Measurements from ENCODE around the gene DKK2.

GRCh38 chr4:106996490-106996889, 39.6 kb downstream of the DKK2 start:
- TF ChIP-seq CTCF (IDR thresholded peaks at IDR 0.05): no peak
- no peak for TF ChIP-seq ZSCAN20 (CRISPR knock-in tag; IDR thresholded peaks at IDR 0.05)
- TF ChIP-seq RFX5 (IDR thresholded peaks at IDR 0.05): no peak
- no peak for TF ChIP-seq RAD21 (conservative IDR thresholded peaks at IDR 0.05 in 1 of 2, IDR thresholded peaks at IDR 0.05 in 1 of 2)
- TF ChIP-seq RCOR1 (IDR thresholded peaks at IDR 0.05; ENCODE audit: low read depth, low read length): no peak
- TF ChIP-seq JUNB (IDR thresholded peaks at IDR 0.05): no peak
- TF ChIP-seq MYC (IDR thresholded peaks at IDR 0.05; ENCODE audit: borderline replicate concordance, low read length): no peak
- TF ChIP-seq CEBPB (IDR thresholded peaks at IDR 0.05): no peak
- TF ChIP-seq EP300 (IDR thresholded peaks at IDR 0.05): no peak

Measured in A549 (cell line).